Duodenal mucosa (tissue), 2 donors: ENCODE results near the gene EPS8L3.

Source experiments
- H3K27ac ChIP-seq: one replicate; pipeline ENCODE4 v1.7.0; 2013; ENCODE audit warnings: low read depth, low read length
- H3K27me3 ChIP-seq, 2 donors: one replicate each; pipeline ENCODE4 v1.7.0; 2013; ENCODE audit warnings: low read length in 2 of 2, control low read depth in 1 of 2; ENCODE audit not compliant: insufficient read depth in 2 of 2, control insufficient read depth in 1 of 2
- H3K36me3 ChIP-seq, 2 donors: one replicate each; pipeline ENCODE4 v1.7.0; 2013; ENCODE audit warnings: low read length in 2 of 2, control low read depth in 1 of 2; ENCODE audit not compliant: insufficient read depth in 2 of 2, control insufficient read depth in 1 of 2
- H3K4me1 ChIP-seq, 2 donors: one replicate each; pipeline ENCODE4 v1.7.0; 2013; ENCODE audit warnings: low read length in 2 of 2, control low read depth in 1 of 2; ENCODE audit not compliant: insufficient read depth in 2 of 2, control insufficient read depth in 1 of 2
- H3K4me3 ChIP-seq, 2 donors: one replicate each; pipeline ENCODE4 v1.7.0; 2013; ENCODE audit warnings: low read length in 2 of 2, low read depth in 1 of 2
- H3K9ac ChIP-seq, 2 donors: one replicate each; pipeline ENCODE4 v1.7.0; 2013; ENCODE audit warnings: low read length in 2 of 2, low read depth in 1 of 2
- H3K9me3 ChIP-seq, 2 donors: one replicate each; pipeline ENCODE4 v1.7.0; 2013; ENCODE audit warnings: low read length in 2 of 2, control low read depth in 1 of 2; ENCODE audit not compliant: control insufficient read depth in 1 of 2

EPS8L3 gene

GRCh38 chr1:109763646-109764415 is at the start of gene EPS8L3:
EPS8L3 (minus strand) TSS chr1:109763923; CDS start chr1:109761749, 2,174 bp downstream.
- Histone ChIP-seq H3K4me1 (peaks cover 67 to 73% of the 10 kb centered on the region in 2 donors), H3K4me3 (peak within 1 kb of the TSS; percentile 77 to 91), H3K9ac (peak within 1 kb of the TSS; percentile 91 to 100), H3K36me3 (peaks cover 14 to 29% of the 10 kb centered on the region in 2 donors), H3K27me3 (no peaks in the 10 kb centered on the region), H3K9me3 (no peaks in the 10 kb centered on the region), H3K27ac (peak within 1 kb of the TSS; percentile 96)

- Histone ChIP-seq H3K27ac (no peak overlapping the region), H3K27me3 (no peaks in the 10 kb centered on the region)
These were observed 49.1 kb upstream of the EPS8L3 start for GRCh38 chr1:109812691-109813393.

GRCh38 chr1:109808703-109809102 is 45.0 kb upstream of the EPS8L3 start:
- Histone ChIP-seq H3K4me1 (peaks cover 4 to 7% of the 10 kb centered on the region in 2 donors), H3K36me3 (no peaks in the 10 kb centered on the region), H3K27ac (no peak overlapping the region), H3K4me3 (no peak overlapping the region), H3K27me3 (no peaks in the 10 kb centered on the region), H3K9ac (no peak overlapping the region), H3K9me3 (no peaks in the 10 kb centered on the region)

More at GRCh38 chr1:109812691-109813393, 49.1 kb upstream of the EPS8L3 start:
- Histone ChIP-seq H3K9ac (no peak overlapping the region), H3K36me3 (no peaks in the 10 kb centered on the region), H3K4me1 (peaks cover 0 to 5% of the 10 kb centered on the region in 2 donors), H3K4me3 (no peak overlapping the region), H3K9me3 (peaks cover 3 to 7% of the 10 kb centered on the region in 2 donors)

GRCh38 chr1:109807822-109808680 is 44.3 kb upstream of the EPS8L3 start:
- Histone ChIP-seq H3K9me3 (no peaks in the 10 kb centered on the region), H3K4me1 (peaks cover 9 to 13% of the 10 kb centered on the region in 2 donors), H3K4me3 (no peak overlapping the region), H3K27me3 (no peaks in the 10 kb centered on the region), H3K36me3 (no peaks in the 10 kb centered on the region), H3K27ac (no peak overlapping the region), H3K9ac (peak overlapping the region in 1 of 2 donors; percentile 0)

- no peaks in the 10 kb centered on the region for H3K9me3 ChIP-seq
- no peak overlapping the region for H3K4me3 ChIP-seq
- H3K27me3 ChIP-seq, result no peaks in the 10 kb centered on the region
- no peak overlapping the region for H3K9ac ChIP-seq
- H3K27ac ChIP-seq, result no peak overlapping the region
- no peaks in the 10 kb centered on the region for H3K36me3 ChIP-seq
- H3K4me1 ChIP-seq, result peaks cover 10 to 17% of the 10 kb centered on the region in 2 donors
These were observed 43.7 kb upstream of the EPS8L3 start for GRCh38 chr1:109807402-109807801.

- Histone ChIP-seq H3K9me3 (no peaks in the 10 kb centered on the region), H3K9ac (no peak overlapping the region), H3K4me1 (peaks cover 10 to 17% of the 10 kb centered on the region in 2 donors), H3K36me3 (no peaks in the 10 kb centered on the region), H3K27ac (no peak overlapping the region), H3K4me3 (no peak overlapping the region), H3K27me3 (no peaks in the 10 kb centered on the region)
These were observed 43.1 kb upstream of the EPS8L3 start for GRCh38 chr1:109806733-109807400.

- H3K4me3 ChIP-seq, result no peak overlapping the region
- no peaks in the 10 kb centered on the region for H3K36me3 ChIP-seq
- H3K9ac ChIP-seq, result no peak overlapping the region
- H3K4me1 ChIP-seq, result peaks cover 10 to 17% of the 10 kb centered on the region in 2 donors
- no peaks in the 10 kb centered on the region for H3K9me3 ChIP-seq
- no peaks in the 10 kb centered on the region for H3K27me3 ChIP-seq
- no peak overlapping the region for H3K27ac ChIP-seq
These were observed 41.9 kb upstream of the EPS8L3 start for GRCh38 chr1:109805486-109806165.

GRCh38 chr1:109804660-109805059 is 40.9 kb upstream of the EPS8L3 start:
- H3K4me1 ChIP-seq, result peaks cover 10 to 17% of the 10 kb centered on the region in 2 donors
- no peaks in the 10 kb centered on the region for H3K27me3 ChIP-seq
- no peak overlapping the region for H3K9ac ChIP-seq
- H3K4me3 ChIP-seq, result no peak overlapping the region
- H3K36me3 ChIP-seq, result no peaks in the 10 kb centered on the region
- H3K9me3 ChIP-seq, result no peaks in the 10 kb centered on the region
- no peak overlapping the region for H3K27ac ChIP-seq

- Histone ChIP-seq H3K9ac (no peak overlapping the region), H3K27me3 (no peaks in the 10 kb centered on the region), H3K27ac (no peak overlapping the region), H3K36me3 (no peaks in the 10 kb centered on the region), H3K4me1 (peaks cover 10 to 20% of the 10 kb centered on the region in 2 donors), H3K9me3 (no peaks in the 10 kb centered on the region), H3K4me3 (no peak overlapping the region)
These were observed 40.2 kb upstream of the EPS8L3 start for GRCh38 chr1:109803901-109804331.
